Umbilical cord (tissue), 2 donors: ENCODE data around the gene EFCAB12. TPM values are rescaled to one million over a fixed set of nuclear protein-coding genes. Genes with fewer than 3 reads are reported as not detected.
A peak's percentile ranks its signal among the peaks of the same experiment; 100 is the strongest.
"Not testable (repeated sequence)": the region's sequence is repeated elsewhere in the genome, so short reads cannot be mapped to it uniquely, and the experiment has no call there.

Experiments
- DNase-seq: peaks from one replicate; pipeline ENCODE4 v3.0.0-alpha.2; 2015; ENCODE audit warnings: low spot score
- total RNA-seq: library from RNA; depleted of rRNA; stranded (reverse); fragments of >200 nt; gene quantifications from one replicate; pipeline ENCODE4 v1.2.3, GENCODE V29; 2014; ENCODE audit warnings: low replicate concordance; ENCODE audit not compliant: insufficient read depth

The EFCAB12 gene
- total RNA-seq, 1 donor from 2014 or later: 1.4 TPM

DNA sequence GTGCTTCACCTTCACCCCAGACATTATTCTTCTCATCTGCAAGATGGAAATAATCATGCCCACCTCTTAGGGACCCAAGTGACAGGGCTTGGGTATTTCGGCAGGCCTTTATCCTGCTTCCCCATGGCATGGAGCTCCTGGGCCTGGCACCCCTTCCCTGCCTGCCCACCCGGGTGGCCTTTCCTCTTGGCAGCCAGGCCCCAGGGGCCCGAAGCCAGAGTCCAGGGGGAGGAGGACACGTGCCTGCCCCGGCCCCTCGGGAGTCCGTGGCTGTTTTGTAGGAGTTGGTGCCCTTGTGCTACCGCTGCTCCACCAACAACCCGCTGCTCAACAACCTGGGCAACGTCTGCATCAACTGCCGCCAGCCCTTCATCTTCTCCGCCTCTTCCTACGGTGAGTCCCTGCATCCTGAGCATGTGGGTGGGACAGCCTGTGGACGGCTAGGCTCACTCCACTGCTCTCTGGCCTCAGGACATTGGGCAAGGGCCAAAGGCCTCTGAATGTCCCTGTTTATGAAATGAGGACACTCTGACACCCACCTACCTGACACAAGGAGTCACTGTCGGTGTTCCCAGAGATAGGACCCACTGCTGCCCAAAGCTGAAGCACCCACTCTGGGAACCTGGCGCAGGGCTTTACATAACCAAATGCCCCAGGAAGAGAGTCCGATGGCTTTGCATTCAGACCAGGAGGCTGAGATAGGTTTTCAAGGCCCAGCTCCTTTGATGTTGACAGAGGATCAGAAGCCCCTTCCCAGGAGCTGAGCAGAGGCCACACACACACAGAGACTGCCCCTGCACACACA, 34.5 kb downstream of the EFCAB12 start:
- DNase-seq: not testable (repeated sequence)

DNA sequence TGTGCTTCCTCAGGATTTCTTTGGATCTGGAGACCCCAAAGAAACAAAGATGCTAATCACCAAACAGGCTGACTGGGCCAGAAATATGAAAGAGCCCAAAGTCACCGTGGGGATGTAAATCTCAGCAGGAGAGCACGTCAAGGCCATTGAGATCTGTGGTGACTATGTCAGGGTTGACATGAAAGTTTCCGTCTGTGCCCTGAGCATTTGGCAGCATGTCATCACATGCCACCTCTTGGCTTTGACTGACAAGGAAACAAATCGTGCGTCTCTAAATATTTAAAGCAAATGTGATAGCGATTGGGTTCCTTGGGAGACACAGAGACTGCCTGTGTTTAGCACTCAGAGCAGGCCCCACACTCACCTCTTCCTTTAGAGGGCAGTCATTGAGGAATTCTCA, 35.2 kb downstream of the EFCAB12 start:
- no peak for DNase-seq

DNA sequence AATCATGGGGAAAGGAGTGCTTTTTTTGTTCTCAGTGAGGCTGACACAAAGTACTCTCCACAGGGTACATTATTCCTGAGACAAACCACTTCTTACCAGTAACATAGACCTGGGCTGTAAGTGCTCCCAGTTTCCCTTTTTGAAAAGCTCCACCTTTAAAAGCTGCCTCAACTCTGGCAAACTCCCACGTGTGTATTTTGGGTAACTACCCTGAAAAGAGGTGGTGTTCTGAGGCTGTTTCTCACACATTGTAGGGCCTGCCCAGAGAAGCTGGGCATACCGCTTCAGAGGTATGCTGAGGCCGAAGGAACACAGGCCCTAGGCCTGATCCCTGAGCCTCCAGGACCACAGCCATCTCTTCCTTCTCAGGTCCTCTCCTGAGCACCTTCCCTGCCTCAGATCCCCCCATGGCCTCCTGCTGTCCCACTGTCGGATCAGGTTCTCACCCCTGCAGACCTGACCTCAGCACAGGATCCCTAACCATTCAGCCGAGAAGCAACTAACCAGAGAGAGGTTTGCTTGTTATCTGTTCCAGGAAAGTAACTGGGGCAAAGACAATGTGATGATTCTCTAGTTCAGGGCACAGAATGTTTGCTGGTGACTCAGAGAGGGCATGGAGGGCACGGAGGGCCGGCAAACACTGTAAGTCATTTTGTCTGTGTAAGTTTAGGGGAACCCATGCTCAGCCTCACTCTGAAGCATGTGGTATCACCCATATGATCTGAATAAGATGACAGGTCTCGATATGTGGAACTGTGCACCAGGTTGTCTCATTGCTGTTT, 36.1 kb downstream of the EFCAB12 start:
- not testable (repeated sequence) for DNase-seq

DNA sequence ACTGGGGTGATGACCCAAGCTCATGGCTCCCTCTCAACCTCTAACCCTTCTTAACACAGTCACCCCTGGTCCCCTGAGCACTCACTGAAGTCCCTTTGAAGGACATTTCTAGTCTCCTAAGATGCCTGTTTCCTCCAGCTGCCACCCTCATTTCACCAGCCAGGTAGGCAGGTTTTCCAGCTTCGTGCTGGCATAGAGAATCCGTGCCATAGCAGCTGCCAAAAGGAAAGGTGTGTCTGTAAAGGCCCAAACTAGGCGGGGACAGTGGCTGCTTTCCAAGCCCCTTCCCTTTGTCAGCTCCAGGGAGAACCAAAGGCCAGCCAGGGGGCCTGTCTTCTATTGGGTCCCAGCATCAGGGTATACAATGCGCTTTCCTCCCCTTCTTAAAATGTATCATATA, 36.9 kb downstream of the EFCAB12 start:
- not testable (repeated sequence) for DNase-seq

DNA sequence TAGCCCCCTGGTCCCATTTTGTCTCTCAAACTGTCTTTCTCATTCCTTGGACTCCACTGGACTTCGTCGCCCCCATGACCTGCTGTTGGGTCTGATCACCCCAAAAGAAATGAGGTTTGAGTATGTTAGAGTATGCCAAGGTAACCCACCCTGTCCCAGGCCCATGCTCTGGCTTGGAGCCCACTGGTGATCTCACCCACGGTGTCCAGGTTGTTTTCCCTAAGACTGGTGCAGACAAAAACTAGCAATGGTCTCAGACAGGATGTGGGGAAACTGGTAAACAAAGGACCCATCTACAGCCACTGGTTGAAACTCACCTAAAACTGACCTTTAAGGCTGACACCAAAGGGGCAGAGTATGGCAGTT, 38.9 kb downstream of the EFCAB12 start:
- DNase-seq: no peak

DNA sequence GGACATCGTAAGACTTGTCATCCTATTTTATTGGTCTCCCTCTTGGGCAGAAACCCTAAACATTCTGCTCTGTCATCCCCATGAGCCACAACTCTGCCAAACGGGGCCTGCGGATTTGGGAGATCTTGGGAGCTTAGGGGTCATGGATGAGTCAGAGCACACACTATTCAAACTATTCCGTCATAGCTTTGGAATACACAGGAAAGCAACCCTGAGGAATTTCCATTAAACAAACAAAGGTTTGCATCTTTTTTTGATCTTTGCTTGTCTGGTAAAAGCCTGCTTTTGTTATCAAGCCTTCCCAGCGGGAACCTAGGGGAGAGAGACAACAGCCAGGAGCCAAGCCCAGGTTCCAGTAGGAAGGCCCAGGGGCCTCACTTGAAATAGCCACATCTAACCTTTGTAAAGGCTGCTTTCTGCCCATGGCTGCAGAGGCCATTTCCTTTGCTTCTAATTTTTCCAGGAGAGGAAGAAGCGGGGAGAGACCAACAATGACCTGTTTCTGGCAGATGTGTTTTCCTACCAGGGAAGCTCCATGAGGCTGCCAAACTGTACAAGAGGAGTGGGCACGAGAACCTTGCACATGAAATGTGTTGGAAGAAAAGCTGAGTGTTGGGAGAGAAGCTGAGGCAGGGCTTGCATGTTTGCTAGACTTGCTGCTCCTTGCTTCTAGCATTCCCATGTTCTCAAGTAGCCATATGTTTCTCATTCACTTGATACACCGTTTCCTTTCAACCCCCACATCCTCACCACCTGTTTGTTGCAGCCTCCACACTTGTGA, 39.5 kb downstream of the EFCAB12 start:
- peak; percentile 65 for DNase-seq

DNA sequence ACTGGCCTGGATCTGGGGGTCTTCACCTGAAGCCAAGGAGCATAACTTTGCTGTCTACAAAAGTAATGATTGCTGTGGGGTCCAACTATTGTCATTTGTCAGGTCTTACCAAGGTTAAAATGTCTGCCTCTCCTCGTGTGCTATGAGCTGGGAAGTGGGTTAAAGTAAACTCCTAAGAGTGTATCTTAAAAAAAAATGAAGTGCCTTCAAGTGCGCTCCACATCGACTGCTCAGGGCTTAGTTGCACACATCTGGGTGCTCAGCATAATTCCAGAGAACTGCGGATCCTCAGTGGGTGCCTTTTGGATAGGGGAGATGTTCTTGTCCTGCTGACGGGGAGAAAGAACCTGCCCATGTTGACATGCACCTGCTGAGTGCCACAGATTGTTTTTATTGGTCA, 40.9 kb downstream of the EFCAB12 start:
- no peak for DNase-seq

DNA sequence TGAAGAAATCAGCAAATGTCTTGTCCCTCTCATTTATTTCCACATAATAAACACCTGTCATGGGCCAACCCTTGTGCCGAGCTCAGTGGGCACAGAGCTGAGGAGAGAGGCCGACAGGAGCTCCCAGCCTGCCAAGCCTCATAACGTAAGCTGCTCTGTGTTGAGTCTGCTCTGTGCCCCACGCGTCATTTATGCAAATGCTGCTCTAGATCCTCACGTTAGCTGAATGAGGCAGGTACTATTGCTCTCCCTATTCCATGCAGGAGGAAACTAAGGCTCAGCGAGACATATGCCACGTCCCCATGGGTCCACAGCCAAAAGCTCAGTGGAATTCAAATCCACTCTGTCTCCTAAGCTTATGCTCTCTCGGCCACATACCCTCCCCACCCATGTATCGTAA, 41.5 kb downstream of the EFCAB12 start:
- DNase-seq: no peak

DNA sequence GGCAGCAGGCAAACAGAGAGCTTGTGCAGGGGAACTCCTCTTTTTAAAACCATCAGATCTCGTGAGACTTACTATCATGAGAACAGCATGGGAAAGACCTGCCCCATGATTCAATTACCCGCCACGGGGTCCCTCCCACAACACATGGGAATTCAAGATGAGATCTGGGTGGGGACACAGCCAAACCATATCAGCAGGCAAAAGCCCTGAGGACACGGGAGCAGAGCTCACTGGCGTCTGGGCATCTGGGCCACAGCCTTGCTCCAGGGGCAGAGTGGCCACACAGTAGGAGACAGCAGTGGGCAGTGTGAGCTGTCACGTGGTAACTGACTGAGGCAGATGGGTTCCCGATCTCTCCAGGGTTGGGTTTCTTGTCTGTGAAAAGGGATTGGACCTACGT, 42.9 kb downstream of the EFCAB12 start:
- not testable (repeated sequence) for DNase-seq

DNA sequence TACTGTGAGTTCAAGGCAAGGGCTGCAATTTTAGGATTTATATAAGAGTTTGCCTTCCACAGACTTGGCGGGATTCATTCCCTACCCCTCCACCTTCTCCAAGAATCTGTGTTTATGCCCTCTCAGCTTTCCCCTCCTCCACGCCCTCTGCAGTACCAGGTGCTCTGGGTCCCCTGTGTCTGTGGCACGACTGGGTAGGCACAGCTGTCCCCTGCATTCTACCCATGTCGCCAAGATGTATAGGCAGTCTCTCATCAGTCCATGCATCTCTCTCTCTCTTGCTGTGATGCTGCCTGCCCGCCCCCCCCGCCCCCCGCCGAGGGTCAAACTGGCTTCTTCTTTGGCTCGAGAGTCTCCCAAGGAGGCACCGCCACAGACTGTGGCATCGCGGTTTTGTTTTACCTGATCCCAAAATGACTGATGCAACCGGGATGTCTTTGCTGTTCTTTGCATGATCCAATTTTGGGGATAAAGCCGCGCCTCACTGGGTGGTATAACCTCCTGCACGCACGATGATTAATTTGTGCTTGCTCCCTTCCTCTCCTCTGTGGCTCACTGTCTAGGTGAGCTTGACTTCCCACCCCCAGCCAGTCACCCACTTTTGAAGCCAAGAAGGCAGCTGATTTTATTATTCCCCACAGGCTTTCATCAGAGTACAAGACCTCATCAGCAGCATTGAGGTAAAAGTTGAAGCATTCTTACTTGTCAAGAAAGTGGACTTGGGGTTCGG, 43.7 kb downstream of the EFCAB12 start:
- no peak for DNase-seq

DNA sequence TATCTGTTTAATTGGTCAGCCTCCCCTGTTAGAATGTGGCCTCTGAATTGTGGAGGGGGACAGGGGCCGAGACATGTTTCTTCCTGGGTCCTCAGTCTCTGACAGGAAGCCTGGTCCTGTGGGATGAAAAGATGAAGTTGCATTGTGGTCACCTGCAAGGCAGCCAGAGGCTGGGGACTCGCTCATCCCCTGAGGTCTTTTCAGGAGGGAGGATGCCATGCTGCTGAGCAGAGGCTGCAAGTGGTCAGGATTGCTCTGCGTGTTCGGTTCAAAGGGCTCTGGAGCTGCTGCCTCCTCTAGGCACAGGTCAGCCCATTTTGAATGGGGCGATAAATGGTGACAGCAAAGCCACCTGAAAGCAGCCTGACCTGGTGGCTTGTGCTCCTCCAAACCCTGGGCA, 44.3 kb downstream of the EFCAB12 start:
- not testable (repeated sequence) for DNase-seq

DNA sequence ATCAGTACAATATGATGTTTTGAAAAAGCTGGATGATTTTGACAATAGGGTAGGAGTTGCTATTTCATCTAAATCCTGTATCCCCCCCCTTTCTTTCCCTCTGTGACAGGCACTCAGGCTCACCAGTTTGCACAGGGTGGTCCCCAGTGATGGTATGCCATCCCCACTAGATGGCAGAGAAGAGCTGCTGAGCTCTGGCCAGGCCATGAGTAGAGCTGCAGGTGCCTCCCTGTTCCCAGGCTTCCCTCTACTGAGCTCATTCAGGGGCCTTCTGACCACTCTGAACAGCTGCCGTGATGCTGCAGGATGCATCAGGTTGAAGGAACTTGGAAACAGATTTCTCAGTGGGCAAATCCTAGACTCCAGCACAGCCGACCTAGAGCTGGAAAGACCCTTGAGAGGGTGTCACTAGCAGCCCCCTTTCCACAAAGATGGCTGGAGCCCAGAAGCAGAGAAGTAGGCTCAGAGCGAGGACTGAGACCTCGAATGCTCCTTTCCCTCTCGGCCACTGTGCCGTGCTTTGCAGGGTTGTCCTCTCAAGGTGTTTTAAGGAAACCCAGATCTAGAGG, 45.1 kb downstream of the EFCAB12 start:
- DNase-seq: peak; percentile 67

DNA sequence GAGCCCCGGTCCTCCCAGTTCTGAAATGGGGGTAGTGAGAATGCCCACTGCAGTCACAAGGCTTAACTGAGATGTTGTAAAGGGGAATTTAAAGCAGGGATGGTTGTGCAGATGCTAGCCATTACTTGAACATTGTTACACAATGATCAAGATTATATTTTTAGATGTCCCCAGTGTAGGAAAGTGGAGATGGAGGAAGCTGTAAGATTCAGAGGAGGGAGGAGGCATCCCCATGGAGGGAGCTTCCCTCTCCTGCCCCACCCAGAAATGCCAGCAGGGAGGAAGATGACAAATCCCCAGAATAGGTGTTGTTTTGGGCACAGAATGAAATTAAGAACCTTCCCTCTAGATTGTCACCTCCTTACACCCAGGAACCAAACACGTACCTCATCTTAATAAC, 46.1 kb downstream of the EFCAB12 start:
- DNase-seq: no peak

DNA sequence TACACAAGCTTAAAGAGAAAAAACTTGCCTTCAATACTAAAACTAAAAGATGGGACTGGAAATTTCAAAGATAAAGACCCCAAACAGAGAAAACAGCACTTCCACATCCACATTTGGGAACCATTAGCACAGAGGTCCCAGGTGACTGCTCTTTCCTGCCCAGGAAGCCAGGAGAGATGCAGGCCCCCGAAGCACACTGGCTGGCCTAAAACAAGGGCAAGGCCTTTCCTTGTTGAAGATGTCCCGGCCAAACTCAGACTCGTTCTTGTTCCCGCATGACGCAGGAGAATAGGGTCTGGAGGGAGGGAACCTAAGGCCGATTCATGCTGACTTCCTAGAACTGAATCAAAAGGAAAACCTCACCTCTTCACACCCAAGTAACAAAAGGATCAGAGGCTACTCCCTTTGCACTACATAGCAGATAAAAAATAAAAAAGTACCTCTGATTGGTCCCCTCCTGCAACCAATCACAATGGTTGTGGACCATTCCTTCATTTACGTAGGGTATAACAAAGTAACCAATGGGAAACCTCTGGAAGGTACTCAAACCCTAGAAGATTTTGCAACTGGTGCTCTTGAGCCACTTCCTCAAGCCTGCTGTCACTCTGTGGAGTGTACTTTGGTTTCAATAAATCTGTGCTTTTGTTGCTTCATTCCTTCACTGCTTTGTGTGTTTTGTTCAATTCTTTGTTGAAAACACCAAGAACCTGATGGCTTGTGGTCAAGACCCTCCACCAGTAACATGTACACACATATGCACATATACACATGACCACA, 48.7 kb downstream of the EFCAB12 start:
- DNase-seq: no peak

DNA sequence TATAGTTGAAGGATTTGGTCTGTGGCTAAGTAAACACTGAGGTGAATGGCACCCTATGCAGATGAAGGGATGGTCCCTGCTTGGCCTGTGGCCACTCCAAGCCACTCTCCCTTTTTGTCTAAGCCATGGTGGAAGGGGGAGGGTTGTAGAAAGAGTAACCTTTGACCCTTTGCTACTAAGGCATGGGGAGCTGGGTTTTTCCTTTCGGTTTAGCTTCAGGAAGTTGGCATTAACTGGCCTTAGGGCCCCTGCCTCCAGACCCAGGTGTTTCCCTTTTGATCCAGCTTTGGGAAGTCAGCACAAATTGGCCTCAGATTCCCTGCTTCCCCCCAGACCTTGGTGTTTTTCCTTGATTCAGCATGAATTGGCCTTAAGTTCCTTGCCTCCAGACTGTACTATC, 49.5 kb downstream of the EFCAB12 start:
- DNase-seq: no peak

DNA sequence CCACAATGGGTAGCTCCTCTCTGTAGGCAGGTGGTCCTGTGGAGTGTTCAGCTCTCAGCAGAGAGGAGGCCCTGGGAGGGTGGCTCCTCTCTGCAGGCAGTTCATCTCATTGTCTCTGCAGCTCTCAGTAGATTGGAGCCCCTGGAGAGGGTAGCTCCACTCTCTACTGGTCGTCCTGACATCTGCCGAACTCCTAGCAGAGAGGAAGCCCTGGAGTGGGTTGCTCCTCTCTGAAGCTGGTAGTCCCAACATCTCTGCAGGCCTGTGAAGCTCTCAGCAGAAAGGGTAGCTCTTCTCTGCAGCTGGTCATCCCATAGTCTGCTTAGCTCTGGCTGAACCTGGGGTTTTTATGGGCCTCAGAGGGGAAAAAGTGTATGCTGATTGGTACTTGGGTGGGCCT, 50.8 kb downstream of the EFCAB12 start:
- no peak for DNase-seq

DNA sequence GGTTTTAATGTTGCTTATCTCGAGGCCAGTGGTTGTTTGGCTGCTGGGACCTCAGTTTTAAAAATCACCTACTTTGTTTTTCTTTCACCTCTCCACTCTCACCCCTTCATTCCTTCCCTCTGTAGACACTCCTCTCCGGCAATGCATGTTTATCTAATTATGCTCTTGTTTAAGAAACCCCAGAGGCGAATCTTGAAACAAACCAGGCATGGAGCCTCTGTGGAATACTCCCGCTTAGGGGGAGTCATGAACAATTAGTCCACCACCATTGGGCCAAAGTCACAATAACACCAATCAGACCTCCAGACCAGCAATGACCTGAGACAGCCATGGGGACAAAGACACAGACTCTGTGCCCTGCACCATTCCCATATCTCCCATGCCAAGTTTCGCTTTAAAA, 53.3 kb downstream of the EFCAB12 start:
- no peak for DNase-seq

DNA sequence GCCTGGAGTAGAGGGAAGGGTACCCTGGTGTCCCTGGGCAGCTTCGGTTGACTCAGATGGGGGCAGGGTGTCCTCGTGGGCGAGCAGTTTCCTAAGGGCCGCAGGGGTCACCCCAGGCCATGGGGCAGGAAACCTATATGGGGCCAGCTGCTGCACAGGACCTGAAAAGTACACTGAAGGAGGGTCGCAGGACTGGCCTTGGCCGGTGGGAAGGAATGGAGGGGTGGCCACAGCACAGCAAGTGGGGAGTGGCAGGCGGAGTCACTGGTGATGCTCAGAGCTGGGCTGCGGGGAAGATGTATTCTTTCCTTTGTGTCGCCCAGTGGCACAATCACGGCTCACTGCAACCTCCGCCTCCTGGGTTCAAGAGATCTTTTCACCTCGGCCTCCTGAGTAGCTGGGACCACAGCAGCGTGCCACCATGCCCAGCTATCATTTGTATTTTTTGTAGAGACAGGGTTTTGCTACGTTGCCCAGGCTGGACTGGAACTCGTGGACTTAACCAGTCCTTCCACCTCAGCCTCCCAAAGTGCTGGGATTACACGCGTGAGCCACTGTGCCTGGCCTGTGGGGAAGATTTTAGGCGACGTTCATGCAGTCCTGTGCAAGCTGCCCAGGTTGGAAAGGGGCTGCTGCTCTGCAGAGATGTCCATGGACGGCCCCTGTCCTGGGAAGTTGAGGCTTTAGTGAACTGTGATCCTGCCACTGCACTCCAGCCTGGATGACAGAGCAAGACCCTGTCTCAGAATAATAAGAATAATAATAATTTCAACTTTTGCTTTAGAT, 57.2 kb downstream of the EFCAB12 start:
- DNase-seq: no peak

DNA sequence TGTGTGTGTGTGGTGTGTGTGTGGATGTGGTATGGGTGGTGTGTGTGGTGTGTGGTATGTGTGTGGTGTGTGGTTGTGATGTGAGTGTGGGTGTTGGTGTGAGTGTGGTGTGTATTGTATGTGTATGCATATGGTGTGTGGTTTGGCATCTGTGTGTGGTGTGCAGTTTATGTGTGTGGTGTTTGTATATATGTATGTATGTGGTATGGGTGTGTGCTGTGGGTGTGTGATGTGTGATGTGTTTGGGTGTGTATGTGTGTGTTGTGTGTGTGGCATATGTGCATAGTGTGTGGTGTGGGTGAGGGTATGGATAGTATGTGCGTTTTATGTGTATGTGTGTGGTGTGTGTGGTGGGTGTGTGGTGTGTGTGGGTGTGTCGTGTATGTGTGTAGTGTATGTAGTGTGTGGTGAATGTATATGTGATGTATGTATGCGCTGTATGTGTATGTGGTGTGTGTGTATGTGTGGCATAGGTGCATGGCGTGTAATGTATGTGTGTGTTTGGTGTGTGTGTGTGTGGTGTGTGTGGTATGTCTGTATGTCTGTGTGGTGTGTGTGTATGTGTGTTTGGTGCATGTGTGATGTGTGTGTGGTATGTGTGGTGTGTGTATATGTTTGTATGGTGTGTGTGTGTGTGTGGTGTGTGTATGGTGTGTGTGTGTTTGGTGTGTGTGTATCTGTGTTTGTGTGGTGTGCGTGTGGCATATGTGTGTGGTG, 58.0 kb downstream of the EFCAB12 start:
- DNase-seq: no peak
